Gastrocnemius medialis (tissue), 4 donors: ENCODE results near the gene FRMD6. TPM values are rescaled to one million over a fixed set of nuclear protein-coding genes. Genes with fewer than 3 reads are reported as not detected.
"Not testable (repeated sequence)": the region's sequence is repeated elsewhere in the genome, so short reads cannot be mapped to it uniquely, and the experiment has no call there.

ENCODE experiments used
- ATAC-seq, 2 donors: fragments of 150-250 bp; one replicate each; pipeline ENCODE4 v1.9.1; 2016
- DNase-seq, 2 donors: peaks; one replicate each; pipeline ENCODE4 v3.0.0-alpha.2; 2019
- H3K27ac ChIP-seq, 4 donors: fragments of 200-600 bp; sonication (generic); 1 replicate in 1 of 4; 2 replicates in 3 of 4; pipeline ENCODE4 v1.5.1; 2016 to 2018; ENCODE audit warnings: mild to moderate bottlenecking in 2 of 4, moderate library complexity in 1 of 4
- H3K27me3 ChIP-seq, 3 donors: fragments of 200-600 bp; sonication (generic) in 2 of 3; 1 replicate in 1 of 3; 2 replicates in 2 of 3; pipeline versions ENCODE4 v1.5.1 to v1.6.0; 2016 to 2019; ENCODE audit warnings: mild to moderate bottlenecking in 1 of 3, moderate library complexity in 1 of 3
- H3K36me3 ChIP-seq, 2 donors: fragments of 200-600 bp; sonication (generic) in 1 of 2; one replicate each; pipeline ENCODE4 v1.5.1; 2017 to 2018
- H3K4me1 ChIP-seq, 2 donors: fragments of 200-600 bp; sonication (generic) in 1 of 2; one replicate each; pipeline ENCODE4 v1.5.1; 2016 to 2017; ENCODE audit warnings: mild to moderate bottlenecking in 2 of 2
- H3K4me3 ChIP-seq, 4 donors: fragments of 200-600 bp; sonication (generic) in 3 of 4; 1 replicate in 1 of 4; 2 replicates in 3 of 4; pipeline ENCODE4 v1.5.1; 2016 to 2019; ENCODE audit warnings: mild to moderate bottlenecking in 2 of 4
- H3K9me3 ChIP-seq, 3 donors: fragments of 200-600 bp; sonication (generic) in 2 of 3; 1 replicate in 1 of 3; 2 replicates in 2 of 3; pipeline ENCODE4 v1.5.1; 2016 to 2019
- POLR2A ChIP-seq, 2 donors: fragments of 450-650 bp; IDR thresholded peaks; one replicate each; pipeline ENCODE4 v1.6.1; 2017; ENCODE audit warnings: antibody characterized with exemption in 2 of 2, mild to moderate bottlenecking in 2 of 2, moderate library complexity in 2 of 2
- in situ Hi-C, 4 donors: fragments of 200-750 bp; cut with MboI; loops; one replicate each; pipeline versions ENCODE4 v1.15.0 to v1.8.0; 2017; ENCODE audit warnings: low sequenced_read_pairs in 4 of 4
- intact Hi-C: fragments of 100-400 bp; cut with DNase I; formaldehyde crosslinking; loops from one replicate; pipeline ENCODE4 v1.15.1; 2023; ENCODE audit warnings: low total_unique reads
- total RNA-seq, 4 donors: library from RNA; depleted of rRNA; stranded (reverse); fragments of >200 nt; gene quantifications; one replicate each; pipeline versions ENCODE4 v1.1.0 to v1.2.3, GENCODE V29; 2016
- TF ChIP-seq, protein P1 (sequence below), 5 experiments: fragments of 450-650 bp in 3 of 5; fragments of 200-600 bp in 2 of 5; sonication (generic) in 2 of 5; IDR thresholded peaks in 4 of 5; conservative IDR thresholded peaks in 1 of 5; 1 replicate in 4 of 5; 2 replicates in 1 of 5; pipeline ENCODE4 v1.5.1; 2016 to 2019; ENCODE audit warnings: antibody characterized with exemption in 5 of 5, mild to moderate bottlenecking in 3 of 5, moderate library complexity in 3 of 5

The FRMD6 gene
- total RNA-seq, 4 donors from 2014 or later = 6.7 to 15.9 (median 13.0) TPM

DNA sequence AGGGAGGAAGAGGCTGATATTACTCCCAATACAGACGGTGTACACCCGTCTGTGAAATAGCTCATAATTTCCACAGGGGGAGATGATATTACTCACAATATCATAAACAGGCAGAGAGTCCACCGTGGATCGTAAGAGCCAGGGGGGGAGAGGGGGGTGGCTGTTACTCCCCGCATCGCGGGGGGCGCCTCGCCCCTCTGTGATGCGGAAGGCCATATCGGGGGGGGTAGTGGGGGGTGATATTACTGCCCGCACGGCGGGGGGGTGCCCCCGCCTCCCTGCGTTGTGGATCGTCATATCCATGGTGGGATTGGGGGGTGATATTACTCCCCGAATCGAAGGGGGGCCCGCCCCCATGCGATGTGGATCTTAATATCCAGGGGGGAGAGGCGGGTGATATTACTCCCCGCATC, 91.9 kb downstream of the FRMD6 start:
- DNase-seq (no peak), ATAC-seq (no peak)
- Histone ChIP-seq H3K4me3 (no peak overlapping the region), H3K27me3 (no peaks in the 10 kb centered on the region), H3K9me3 (no peaks in the 10 kb centered on the region), H3K36me3 (no peaks in the 10 kb centered on the region), H3K27ac (no peak overlapping the region), H3K4me1 (no peaks in the 10 kb centered on the region)
- in situ Hi-C loops (no loop called here), intact Hi-C loops (no loop called here)
- no peak for TF ChIP-seq POLR2A (IDR thresholded peaks at IDR 0.05)
- TF ChIP-seq, protein P1, sequence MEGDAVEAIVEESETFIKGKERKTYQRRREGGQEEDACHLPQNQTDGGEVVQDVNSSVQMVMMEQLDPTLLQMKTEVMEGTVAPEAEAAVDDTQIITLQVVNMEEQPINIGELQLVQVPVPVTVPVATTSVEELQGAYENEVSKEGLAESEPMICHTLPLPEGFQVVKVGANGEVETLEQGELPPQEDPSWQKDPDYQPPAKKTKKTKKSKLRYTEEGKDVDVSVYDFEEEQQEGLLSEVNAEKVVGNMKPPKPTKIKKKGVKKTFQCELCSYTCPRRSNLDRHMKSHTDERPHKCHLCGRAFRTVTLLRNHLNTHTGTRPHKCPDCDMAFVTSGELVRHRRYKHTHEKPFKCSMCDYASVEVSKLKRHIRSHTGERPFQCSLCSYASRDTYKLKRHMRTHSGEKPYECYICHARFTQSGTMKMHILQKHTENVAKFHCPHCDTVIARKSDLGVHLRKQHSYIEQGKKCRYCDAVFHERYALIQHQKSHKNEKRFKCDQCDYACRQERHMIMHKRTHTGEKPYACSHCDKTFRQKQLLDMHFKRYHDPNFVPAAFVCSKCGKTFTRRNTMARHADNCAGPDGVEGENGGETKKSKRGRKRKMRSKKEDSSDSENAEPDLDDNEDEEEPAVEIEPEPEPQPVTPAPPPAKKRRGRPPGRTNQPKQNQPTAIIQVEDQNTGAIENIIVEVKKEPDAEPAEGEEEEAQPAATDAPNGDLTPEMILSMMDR (IDR thresholded peaks at IDR 0.05 in 4 of 5, conservative IDR thresholded peaks at IDR 0.05 in 1 of 5) = no peak

DNA sequence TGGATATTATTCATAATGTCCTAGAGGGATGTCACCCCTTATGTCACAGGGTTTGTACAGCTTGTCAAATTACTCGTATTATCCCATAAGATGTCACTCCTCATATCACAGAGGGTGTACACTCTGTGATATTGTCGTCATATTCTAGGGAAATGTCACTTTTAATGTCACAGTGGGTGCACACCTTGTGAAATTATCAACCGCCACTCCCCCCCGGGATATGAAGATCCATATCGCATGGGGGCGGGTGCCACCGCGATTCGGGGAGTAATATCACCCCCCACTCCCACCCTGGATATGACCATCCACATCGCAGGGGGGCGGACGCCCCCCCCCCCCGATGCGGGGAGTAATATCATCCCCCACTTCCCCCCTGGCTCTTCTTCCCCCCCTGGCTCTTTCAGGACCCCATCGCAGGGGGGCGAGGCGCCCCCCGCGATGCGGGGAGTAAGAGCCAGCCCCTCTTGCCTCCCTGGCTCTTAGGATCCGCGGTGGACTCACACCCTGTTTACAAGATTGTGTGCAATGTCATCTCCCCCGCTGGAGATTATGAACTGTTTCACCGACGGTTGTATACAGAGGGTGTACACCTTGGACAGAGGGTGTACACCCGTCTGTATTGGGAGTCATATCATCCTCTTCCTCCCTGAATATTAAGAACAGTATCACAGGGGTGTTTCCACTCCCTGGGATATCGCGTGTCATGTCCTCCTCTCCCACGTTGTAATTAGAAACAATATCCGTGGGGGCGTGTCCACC, 92.8 kb downstream of the FRMD6 start:
- intact Hi-C loops = no loop called here
- no peaks in the 10 kb centered on the region for H3K9me3 ChIP-seq
- DNase-seq (no peak), ATAC-seq (no peak)
- H3K27ac ChIP-seq = no peak overlapping the region
- H3K4me1 ChIP-seq = no peaks in the 10 kb centered on the region
- TF ChIP-seq, protein P1 (IDR thresholded peaks at IDR 0.05 in 4 of 5, conservative IDR thresholded peaks at IDR 0.05 in 1 of 5) = no peak
- no peak for TF ChIP-seq POLR2A (IDR thresholded peaks at IDR 0.05)
- H3K27me3 ChIP-seq = no peaks in the 10 kb centered on the region
- in situ Hi-C loops = no loop called here
- no peaks in the 10 kb centered on the region for H3K36me3 ChIP-seq
- H3K4me3 ChIP-seq = no peak overlapping the region

DNA sequence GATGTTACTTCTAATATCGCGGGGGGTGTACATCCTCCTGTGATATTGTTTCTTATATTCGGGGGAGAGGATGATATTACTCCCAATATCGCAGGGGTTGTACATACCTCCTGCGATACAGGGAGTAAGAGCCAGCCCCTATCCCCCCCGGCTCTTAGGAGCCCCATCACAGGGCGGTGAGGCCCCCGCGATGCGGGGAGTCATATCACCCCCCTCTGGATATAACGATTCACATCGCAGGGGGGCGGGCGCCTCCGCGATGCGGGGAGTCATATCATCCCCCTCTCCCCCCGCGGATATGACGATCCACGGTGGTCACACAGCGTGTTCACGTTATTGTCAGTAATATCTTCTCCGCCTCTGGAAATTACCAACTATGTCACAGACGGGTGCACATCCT, 95.1 kb downstream of the FRMD6 start:
- H3K27ac ChIP-seq, in situ Hi-C loops, ATAC-seq, DNase-seq, H3K36me3 ChIP-seq, intact Hi-C loops, H3K9me3 ChIP-seq, H3K4me3 ChIP-seq, H3K4me1 ChIP-seq, H3K27me3 ChIP-seq: not testable (repeated sequence)

DNA sequence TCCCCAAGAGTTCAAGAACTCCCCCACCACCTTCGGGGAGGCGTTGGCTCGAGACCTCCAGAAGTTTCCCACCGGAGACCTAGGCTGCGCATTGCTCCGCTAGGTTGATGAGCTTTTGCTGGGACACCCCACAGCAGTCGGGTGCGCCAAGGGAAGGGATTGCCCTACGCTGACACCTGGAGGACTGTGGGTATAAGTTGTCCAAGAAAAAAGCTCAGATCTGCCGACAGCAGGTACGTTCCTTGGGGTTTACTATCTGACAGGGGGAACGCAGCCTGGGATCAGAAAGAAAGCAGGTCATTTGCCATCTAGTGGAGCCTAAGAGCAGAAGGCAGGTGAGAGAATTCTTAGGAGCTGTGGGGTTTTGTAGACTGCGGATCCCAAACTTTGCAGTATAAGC, 98.8 kb downstream of the FRMD6 start:
- Histone ChIP-seq H3K4me3 (no peak overlapping the region), H3K27me3 (no peaks in the 10 kb centered on the region), H3K9me3 (no peaks in the 10 kb centered on the region), H3K27ac (no peak overlapping the region), H3K36me3 (no peaks in the 10 kb centered on the region), H3K4me1 (no peaks in the 10 kb centered on the region)
- in situ Hi-C loops (no loop called here), intact Hi-C loops (no loop called here)
- DNase-seq = no peak
- TF ChIP-seq, protein P1 (IDR thresholded peaks at IDR 0.05 in 4 of 5, conservative IDR thresholded peaks at IDR 0.05 in 1 of 5) = no peak
- no peak for TF ChIP-seq POLR2A (IDR thresholded peaks at IDR 0.05)
- no peak for ATAC-seq

DNA sequence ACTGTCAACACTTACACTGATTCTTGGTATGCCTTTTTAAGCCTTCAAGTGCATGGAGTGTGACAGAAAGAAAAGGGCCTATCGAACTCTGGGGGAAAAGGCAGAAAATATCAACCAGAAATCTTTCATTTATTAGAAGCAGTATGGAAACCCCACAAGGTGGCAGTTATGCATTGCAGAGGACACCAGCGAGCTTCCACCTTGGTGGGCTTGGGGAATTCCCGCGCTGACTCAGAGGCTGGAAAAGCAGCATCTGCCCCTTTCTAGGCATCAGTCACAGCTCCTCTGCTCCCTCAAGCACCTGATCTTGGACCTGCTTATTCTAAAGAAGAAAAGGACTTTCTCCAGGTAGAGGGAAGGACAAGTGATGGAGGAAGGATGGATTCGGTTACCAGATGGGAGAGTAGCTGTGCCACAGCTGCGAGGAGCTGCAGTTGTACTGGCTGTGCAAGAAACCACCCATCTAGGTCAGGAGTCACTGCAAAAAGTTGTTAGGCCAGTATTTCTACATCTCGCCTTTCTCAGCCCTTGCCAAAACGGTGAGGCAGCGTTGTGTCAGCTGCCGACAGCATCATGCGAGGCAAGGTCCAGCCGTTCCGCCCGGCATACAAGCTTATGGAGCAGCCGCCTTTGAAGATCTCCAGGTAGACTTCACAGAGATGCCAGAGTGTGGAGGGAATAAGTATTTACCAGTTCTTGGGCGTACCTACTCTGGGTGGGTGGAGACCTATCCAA, 100.1 kb downstream of the FRMD6 start:
- ATAC-seq, intact Hi-C loops, in situ Hi-C loops, DNase-seq, H3K27ac ChIP-seq, H3K36me3 ChIP-seq, H3K4me3 ChIP-seq, H3K9me3 ChIP-seq, H3K4me1 ChIP-seq, H3K27me3 ChIP-seq: not testable (repeated sequence)

DNA sequence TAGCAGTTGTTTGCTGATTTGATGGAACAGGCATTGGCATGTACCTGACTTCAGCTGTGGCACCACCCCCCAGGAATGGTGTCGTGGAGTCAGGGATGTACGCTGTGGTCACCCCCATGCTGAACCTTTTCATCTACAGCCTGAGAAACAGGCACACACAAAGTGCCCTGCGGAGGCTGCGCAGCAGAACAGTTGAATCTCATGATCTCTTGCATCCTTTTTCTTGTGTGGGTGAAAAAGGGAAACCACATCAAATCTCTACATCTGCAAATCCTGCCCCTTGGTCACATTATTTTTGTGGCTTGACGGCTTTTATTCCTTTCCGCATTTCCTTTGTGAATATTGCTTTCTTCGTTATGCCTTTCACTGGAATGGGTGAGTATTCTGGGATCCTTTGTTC, 106.0 kb downstream of the FRMD6 start:
- DNase-seq, H3K36me3 ChIP-seq, H3K4me3 ChIP-seq, H3K4me1 ChIP-seq, in situ Hi-C loops, H3K27ac ChIP-seq, ATAC-seq, intact Hi-C loops, H3K27me3 ChIP-seq, H3K9me3 ChIP-seq: not testable (repeated sequence)
